GM12801 (cell line): ENCODE results near the gene ANKS1B.

Experiments
- CTCF ChIP-seq: IDR thresholded peaks from one replicate; pipeline ENCODE4 v1.5.1; 2011; ENCODE audit warnings: control low read depth; ENCODE audit not compliant: insufficient read length; ENCODE audit errors: extremely low read depth

ANKS1B gene

DNA sequence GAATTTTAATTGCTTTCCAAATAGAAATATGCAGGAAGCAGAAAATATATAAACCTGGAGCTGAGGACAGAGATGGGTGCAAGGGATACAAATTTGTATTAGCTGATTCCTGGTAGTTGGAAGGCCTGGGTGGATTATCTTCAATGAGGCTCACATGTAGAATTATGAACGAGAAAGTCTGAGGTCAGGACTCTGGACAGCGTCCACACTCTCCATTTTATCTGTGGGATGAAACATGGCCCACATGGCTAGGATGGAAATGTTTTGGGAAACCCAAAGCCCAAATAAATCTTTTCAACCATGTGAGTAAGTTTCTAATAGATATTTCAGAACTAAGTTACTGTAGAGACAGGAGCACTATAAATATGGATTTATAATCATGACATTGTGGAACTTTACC, 1083.5 kb downstream of the ANKS1B start:
- TF ChIP-seq CTCF = no peak

- TF ChIP-seq CTCF = no peak
These were observed 1087.8 kb downstream of the ANKS1B start for GRCh38 chr12:98896938-98897337.

- no peak for TF ChIP-seq CTCF
These were observed 1089.6 kb downstream of the ANKS1B start for GRCh38 chr12:98895086-98895651.

- TF ChIP-seq CTCF = no peak
These were observed 1090.2 kb downstream of the ANKS1B start for GRCh38 chr12:98894412-98895085.

DNA sequence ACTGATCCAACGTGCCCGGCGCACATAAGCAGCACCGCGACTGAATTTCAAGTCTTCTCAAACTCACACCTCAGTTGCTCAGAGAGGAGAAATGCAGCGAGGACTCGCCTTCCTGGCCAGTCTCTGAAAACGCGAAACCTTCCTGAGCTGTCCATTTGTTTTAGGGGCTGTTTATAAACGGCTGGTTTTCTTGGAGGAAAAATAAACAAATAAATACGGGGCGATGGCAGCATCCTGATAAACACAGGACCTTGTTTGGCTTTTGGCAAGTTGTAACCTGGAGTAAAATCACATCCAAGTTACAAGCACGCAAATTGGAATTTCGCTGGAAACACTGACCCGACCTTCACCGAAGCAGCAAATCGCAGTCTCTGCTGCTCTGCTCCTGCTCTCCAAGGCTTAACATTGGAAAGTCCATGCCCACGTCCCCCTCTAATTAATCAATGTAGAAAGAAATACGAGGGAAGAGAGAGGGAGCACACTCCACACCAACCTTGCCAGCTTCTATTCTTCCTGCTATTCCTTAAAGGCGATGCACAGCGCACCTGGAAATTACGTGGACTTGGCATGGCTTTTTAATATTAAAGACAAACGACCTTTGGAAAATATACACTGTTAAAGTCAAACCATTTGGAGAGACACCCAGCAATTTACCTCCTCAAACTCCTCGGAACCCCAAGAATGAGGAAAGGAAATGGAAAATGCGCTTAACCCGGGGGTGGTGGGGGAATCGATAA, 1090.9 kb downstream of the ANKS1B start:
- no peak for TF ChIP-seq CTCF

- TF ChIP-seq CTCF = no peak
These were observed 1091.5 kb downstream of the ANKS1B start for GRCh38 chr12:98893126-98893674.

- TF ChIP-seq CTCF = no peak
These were observed 1099.0 kb downstream of the ANKS1B start for GRCh38 chr12:98885778-98886177.
